T-helper 2 cell (primary cell): ENCODE data around the gene MTHFD2L.
A peak's percentile ranks its signal among the peaks of the same experiment; 100 is the strongest.
"Not testable (repeated sequence)": the region's sequence is repeated elsewhere in the genome, so short reads cannot be mapped to it uniquely, and the experiment has no call there.

ENCODE experiments used
- DNase-seq, 5 experiments: peaks; one replicate each; pipeline versions ENCODE4 v3.0.0 to v3.0.0-alpha.2; 2012 to 2022
- total RNA-seq, 2 donors: gene quantifications; one replicate each; lab custom pipeline; 2026; lab: John Stamatoyannopoulos, UW

The MTHFD2L gene
- 8.1 to 8.6 reads per million in 2 donors for total RNA-seq

DNA sequence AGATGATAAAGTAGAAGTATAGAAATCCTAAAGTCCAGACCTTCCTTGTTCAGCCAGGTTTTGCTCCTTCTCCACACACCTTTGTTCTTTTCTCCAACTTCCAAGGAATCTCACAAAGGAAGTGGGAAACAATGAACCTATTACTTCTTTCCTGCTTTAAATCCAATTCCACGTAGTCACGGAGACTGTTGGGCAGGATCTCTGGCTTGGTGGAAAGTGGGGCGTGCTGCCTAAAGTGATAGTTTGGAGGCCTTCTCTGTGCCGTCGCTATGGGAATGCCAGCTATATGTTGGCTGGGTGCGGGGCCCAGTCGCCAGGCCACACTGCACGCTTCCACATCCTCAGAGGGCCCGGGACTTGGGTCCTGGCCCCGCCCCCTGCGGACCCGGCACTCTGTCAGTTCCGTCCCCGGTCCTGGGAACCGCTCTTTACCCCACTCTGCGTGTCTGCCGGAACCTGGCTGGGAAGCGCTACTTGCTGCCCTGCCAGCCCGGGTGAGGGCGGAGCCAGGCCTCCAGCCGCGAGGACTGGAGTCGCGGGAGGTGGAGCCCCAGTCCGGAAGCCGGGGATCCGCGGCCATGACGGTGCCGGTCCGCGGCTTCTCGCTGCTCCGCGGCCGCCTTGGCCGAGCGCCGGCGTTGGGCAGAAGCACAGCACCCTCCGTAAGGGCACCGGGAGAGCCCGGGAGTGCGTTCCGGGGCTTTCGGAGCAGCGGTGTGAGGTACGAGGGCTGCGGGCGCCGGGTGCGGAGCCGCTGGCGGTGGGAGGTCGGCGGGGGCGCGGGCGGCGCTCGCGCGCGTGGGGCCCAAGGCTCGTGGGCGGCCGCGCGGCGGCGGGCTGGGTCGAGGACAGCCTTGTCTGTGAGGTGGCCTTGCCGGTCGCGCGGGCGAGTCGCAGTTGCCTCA lies at the start of gene MTHFD2L:
Gene MTHFD2L (plus strand): TSS at position 558 of the 905 bp plus-strand sequence. CDS start 21 bp downstream, at position 579.
- DNase-seq = peak; percentile 54 to 87 (median 69)

DNA sequence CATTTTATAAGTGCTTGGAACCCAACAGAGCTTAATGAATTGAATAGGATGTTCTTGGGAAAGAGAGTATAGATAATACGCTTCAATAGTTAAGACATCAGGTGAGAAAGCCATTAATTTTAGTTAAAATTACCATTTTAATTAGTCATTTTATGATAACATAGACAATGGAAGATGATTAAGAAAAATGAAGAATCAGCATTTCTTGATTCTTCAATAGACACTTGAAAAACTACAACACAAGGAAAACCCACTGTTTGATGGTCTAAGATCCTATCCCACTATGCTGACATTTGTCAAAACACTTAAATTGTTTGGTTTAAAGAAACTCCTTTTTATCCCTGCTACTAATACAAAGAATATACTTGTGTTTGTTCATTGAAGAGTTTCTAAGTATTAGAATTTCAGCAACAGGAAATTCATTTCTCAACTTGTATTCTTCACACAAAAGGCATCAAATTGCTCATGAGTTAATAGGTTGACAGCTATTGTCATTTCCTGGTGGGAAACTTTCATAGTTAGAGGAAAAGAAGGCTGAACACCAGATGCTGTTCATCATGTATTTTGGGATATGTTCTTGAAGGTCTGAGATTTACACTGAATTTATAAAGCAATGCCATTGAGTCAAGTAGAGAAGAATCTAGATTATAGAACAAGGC lies 49.3 kb upstream of the MTHFD2L start:
- no peak for DNase-seq

DNA sequence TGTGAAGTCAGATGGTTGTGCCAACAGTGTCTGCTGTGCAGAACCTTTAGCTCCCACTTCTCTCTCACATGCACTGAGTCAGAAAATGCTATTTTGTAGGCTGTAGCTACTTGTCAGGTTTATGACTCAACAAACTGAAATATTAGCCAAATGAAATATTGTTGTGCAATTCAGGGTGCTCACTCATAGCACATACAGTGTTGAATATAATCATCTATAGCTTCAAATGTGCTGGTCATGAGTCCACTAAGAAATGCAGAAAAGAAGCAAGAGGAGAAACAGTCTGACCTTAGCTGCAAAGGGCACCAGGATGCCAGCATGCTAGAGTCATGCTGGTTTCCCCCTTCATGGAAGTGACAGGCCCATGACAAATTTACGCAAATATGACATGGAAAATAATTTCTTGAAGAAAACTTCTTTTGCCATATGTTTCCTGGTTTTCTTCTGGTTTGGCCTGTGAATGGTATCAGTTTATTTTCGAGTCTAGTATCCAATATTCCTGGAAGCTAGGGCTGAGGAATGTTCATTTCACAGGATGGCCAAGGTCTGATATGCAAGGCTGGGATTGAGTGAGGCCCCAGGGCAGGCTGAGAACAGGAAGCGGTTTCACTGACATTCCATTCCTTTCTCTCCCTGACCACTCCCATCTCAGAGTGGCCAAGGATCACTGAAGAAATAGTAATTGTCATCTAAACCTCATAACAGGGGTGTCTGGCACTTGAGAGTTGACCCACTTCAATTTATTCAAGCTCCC lies 48.6 kb upstream of the MTHFD2L start:
- DNase-seq = peak in 1 of 5 experiments; percentile 8

DNA sequence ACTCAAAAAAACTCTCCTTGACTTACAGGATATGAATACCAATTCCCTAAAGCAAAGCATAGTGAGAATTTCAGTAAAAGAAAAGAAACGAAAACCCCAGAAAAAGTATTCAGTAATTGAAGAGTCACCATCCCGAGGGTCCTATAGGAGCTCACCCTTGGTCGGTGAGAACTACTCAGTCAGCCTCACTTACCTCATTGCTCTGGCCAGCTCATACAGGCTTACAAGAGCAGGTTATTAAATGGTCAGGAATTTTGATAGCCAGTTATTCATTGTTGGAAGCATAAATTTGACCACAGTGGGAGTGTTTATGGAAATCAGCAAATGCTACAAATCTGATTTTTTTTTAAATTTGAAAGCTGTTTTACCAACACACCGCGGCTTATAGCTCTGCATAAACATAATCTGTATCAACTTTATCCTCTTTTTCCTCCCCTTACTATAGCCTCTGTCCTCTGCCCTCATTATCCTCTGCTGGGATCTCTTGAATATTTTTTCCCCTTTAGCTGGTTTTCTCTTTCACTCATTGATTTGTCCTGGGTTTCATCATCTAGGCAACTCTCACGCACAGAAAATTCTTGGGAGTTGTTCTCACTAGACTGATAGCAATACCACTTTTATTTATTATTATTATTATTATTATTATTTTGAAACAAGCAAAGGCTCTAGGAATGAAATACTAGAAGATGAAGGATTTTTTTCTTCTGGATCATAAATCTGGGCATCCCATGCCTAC lies 47.9 kb upstream of the MTHFD2L start:
- DNase-seq = no peak

DNA sequence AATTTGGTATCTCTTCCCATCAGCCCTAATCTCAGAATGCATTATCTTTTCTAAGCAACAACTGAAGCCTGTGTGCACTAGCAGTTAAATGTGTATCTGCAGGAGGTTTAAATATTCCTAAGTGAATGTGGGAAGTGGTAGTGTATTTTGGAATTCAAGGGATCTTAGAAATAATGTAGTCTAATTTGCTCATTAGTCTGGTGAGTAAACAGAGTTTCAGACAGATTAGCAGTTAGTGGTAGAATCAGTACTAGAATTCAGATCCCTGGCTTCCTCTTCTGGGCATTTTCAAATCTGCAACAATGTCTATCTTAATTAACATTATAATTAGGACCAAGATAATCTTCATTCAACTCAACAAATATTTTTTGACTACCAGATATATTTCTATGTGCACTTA lies 47.2 kb upstream of the MTHFD2L start:
- no peak for DNase-seq

DNA sequence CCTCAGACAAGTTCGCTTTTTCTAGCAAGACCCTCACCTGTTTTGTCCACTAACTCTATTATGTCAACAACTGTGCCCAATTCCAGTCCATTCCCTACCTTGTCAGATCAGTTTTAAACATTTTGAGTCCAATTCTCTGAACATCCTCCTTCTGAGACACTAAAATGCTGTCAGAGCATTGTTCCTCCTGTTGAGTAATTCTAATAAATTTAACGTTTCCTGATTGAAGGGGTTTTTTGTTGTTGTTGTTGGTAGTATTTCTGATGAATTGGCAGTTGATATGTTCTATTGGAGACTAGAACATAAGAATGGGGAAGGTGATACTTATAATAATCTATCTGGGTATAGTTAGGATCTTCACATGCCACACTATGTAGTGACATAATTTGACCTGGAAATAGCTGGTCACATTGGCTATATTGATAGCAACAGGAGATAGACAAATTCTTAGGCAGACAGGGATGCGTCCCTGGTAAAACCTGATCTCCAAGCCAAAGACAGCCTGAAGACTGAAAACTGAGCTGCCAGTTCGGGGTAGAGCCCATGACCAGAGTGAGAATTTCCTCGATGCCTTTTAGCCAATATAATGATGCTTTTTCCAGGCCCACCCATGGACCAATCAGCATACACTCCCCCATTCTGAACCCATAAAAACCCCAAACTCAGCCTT lies 46.5 kb upstream of the MTHFD2L start:
- no peak for DNase-seq

DNA sequence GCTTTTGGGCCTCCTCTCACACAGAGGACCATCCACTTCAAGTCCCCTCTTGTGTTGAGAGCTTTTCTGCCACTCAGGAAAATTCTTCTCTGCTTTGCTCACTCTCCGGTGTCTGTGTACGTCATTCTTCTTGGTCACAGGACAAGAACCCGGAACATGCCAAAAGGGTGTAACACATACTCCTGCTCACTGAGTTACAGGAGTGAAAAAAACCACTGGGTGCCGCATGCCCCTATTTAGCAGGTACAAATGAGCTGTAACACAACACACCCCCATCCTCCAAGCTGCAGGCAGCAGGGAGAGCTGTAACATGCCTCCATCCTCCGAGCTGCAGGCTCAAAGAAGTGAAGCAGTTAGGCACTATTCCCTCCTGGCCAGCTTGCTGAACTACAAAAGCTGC lies 45.9 kb upstream of the MTHFD2L start:
- no peak for DNase-seq

DNA sequence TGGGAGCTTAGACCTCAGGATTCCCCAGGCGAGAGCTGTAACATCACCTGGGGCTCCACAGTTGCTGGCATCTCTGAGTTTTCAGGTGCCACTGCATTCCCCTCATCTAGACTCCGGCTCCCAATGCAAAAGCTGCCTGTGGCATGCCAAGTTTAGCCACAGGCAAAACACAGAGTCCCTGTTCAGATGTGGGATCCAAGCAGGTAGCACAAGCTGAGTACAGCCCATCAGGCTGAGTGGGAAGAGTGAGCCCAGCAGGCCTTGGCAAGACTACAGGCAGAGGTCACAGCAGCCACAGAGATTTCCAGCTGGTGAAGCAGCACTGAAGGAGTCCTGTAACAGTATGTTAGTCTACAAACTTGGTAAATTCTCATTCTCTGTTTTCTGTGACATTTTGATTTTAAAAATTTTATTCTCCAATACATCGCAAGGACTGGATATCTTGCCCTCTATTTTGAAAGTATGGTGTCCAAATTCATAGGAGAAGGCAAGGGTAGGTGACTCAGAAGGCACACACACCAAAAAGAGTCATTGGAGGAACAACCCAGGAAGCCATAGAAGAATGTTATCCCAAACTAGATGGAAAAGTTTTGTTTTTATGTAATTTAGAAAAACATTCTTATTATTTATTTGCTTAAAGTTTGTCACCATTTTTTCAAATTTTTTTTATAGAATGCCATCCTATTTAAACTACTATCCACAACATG lies 45.4 kb upstream of the MTHFD2L start:
- no peak for DNase-seq

DNA sequence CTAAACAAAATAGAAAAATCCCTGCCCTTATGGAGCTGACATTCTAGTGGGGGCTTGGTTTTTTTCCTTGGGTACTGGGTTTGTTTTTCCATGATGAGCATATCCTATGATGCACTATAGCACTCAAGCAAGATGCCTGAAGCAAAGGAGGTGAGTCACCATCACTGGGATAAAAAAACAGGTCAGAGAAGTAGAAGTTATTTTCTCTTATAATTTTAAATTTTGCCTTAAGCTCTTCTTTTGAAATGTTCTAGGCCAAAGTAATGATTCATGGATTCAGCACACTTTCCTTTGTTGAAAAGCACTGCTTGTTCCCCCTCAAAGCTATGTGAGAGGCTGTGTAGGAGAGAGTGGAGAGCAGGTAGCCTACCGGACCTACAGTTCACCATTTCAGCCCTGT lies 43.7 kb upstream of the MTHFD2L start:
- DNase-seq = no peak

DNA sequence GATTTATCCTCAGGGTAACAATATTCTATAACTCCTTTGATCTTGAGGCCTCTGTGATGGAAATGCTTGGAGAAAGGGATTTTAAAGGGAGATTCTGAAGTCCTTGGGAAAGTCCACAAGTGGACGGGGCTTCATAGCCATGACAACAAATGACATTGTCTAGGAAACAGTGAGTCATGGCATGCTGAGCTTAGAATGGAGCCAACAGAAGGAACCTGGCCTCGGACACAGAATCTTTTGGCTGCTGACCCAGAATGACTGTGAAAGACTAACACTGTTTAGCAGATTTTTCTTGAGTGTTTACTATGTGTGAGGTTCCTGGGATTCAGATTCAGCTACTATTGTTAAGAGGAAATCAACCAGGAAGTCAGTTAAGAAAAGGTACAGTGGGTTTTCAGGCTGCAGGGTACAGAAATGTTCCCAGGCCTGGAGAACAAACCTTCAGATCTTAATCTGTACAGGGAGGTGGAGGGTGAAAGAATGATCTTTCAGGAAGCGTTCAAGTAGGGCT lies 40.8 kb upstream of the MTHFD2L start:
- DNase-seq = no peak

DNA sequence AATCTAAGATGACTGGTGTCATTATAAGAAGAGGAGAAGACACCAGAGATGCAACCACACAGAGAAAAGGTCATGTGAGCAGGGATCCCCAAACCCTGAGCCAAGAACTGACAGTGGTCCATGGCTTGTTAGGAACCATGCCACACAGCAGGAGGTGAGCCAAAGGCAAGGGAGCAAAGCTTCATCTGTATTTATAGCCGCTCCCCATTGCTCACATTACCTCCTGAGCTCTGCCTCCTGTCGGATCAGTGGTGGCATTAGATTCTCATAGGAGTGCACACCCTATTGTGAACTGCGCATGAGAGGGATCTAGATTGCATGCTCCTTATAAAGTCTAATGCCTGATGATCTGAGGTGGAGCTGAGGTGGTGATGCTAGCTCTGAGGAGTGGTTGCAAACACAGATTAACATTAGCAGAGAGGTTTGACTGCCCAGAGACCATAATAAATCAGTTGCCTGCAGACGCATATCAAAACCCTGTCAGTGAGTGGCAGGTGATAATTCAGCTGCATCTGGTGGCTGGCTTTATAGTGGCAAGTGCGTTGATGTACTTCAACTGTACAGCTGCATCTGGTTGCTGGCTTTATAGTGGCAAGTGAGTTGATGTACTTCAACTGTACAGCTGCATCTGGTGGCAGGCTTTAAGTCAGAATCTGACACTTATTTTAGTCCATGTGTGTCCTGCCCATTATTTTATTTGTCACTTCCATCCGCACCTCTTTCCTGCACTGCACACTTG lies 39.1 kb upstream of the MTHFD2L start:
- no peak for DNase-seq

DNA sequence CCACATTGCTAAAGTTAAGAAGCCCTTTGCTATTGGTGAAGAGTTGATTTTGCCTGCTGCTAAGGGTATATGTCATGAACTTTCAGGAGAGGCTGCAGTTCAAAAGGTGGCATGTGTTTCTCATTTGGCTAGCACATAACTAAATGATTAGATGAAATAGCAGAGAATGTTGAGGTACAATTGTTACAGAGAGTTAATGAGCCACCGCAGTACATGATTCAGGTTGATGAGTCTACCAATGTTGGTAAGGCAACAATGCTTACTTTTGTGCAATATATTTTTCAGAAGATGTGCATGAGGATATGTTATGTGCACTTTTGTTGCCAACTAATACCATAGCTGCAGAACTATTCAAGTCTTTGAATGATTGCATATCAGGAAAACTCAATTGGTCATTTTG lies 37.8 kb upstream of the MTHFD2L start:
- no peak for DNase-seq

DNA sequence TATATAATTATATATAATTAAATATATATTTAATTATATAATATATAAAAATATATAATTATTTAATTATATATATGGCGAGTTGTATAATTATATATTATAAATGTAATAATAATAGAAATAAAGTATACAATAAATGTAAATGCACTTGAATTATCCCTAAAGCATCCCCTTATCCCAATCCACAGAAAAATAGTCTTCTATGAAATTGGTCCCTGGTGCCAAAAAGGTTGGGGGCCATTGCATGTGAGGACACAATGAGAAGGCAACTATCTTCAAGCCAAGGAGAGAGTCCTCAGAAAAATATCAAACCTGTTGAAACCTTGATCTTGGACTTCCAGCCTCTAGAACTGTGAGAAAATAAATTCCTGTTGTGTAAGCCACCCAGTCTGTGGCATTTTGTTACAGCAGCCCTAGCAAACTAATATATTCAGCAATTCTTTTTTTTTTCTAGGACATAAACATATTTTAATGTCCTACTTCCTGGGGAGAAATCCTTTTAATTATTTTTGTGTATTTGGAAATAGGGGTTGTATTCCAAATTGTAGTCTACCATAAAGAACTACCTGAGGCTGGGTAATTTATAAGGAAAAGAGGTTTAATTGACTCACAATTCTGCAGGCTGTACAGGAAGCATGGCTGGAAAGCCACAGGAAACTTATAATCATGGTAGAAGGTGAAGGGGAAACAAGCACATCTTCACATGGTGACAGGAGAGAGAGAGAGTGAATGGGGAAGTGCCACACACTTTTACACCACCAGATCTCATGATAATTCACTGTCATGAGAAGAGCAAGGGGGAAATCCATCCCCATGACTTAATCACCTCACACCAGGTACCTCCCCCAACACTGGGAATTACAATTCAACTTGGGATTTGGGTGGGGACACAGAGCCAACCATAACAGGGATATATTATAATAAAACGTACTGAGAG lies 36.0 kb upstream of the MTHFD2L start:
- no peak for DNase-seq

DNA sequence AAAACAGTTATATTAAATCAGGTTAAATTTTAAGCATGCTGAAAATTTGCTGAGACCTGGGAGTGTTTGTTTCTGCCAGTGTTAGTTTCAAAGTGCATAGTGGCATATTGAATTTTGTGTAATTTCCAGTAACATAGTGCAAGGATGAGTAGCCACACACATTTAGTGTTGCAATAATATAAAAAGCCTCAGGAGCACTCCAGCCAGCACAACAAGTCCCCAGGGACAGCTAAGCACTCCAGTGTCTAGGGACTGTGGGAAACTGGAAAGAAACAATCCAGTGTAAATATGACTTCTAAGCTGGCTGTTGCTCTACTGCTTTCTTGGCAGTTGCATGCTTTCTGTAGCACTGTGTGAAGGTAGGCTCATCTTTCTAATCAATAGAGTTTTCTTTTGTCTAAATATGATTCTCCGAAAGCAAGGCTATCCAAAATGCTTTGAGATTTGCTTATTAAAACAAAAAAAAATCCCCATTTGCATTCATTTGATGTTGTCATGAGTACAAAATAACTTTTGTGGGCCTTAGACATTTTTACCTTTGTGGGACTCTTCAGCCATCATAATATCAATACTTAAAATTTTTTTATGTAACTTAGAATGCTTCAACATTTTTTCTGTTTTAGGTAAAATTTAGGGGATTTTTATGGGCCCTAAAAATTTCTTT lies 34.7 kb upstream of the MTHFD2L start:
- no peak for DNase-seq

DNA sequence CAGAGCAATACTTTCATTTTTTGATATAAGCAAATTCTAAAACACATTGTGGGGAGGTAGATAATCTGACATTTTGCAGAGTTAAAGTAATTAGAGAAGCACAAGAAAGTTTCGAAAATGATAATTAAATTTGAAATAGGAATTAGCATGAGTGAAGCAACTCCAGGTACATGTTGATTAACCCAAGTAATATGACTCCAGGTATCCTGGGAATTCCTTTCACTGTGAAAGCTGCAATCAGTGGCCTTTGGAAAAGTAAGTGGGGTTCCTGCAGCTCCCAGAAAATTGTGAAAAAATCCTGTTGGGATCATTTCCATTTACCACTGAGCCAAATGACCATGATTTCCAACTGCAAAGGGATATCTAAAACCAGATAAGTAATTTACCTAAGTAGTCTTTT lies 32.9 kb upstream of the MTHFD2L start:
- DNase-seq = no peak

DNA sequence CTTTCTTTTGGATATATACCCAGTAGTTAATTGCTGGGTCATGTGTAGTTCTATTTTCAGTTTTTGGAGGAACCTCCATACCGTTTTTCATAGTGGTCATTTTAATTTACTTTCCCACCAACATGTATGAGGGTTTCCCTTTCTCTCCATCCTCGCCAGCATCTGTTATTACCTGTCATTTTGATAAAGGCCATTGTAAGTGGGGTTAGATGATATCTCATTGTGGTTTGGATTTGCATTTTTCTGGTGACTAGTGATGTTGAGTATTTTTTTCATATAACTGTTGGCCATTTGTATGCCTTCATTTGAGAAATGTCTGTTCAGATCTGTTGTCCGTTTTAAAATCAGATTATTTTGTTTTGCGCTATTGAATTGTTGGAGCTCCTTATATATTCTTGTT lies 30.2 kb upstream of the MTHFD2L start:
- DNase-seq = no peak

DNA sequence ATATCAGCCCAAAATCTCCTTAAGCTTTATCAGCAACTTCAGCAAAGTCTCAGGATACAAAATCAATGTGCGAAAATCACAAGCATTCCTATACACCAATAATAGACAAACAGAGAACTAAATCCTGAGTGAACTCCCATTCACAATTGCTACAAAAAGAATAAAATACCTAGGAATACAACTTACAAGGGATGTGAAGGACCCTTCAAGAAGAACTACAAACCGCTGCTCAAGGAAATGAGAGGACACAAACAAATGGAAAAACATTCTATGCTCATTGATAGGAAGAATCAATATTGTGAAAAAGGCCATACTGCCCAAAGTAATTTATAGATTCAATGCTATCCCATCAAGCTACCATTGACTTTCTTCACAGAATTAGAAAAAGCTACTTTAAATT lies 27.1 kb upstream of the MTHFD2L start:
- DNase-seq = not testable (repeated sequence)

DNA sequence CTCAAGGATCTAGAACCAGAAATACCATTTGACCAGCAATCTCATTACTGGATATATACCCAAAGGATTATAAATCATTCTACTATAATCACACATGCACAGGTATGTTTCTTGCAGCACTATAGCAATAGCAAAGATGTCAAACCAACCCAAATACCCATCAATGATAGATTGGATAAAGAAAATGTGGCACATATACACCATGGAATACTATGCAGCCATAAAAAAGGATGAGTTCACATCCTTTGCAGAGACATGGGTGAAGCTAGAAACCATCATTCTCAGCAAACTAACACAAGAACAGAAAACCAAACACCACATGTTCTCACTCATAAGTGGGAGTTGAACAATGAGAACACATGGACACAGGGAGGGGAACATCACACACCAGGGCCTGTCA lies 25.7 kb upstream of the MTHFD2L start:
- DNase-seq = not testable (repeated sequence)

DNA sequence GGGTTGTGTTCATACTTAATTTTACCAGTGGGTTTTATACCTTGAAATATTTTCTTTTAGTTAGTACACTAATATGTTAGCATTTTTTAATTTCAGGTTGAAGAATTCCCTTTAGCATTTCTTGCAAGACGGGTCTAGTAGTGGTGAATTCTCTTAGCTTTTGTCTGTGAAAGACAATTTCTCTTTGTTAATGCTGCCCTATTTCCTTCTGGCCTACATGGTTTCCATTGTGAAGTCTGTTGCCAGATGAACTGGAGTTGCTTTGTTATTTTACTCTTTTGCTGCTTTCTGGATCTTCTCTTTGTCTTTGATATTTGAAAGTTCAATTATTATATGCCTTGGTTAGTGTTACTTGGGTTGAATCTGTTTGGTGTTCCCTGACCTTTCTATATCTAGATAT lies 25.0 kb upstream of the MTHFD2L start:
- no peak for DNase-seq
